GM13976 (cell line): ENCODE measurements around the gene TIAM2.
"Not testable (repeated sequence)": the region's sequence is repeated elsewhere in the genome, so short reads cannot be mapped to it uniquely, and the experiment has no call there.

Experiments
- DNase-seq: peaks from one replicate; pipeline ENCODE4 v3.0.0; 2012; ENCODE audit warnings: low spot score
- CTCF ChIP-seq: IDR thresholded peaks from 2 replicates; pipeline ENCODE4 v1.5.1; 2012; ENCODE audit warnings: borderline replicate concordance, mild to moderate bottlenecking; ENCODE audit not compliant: insufficient read depth; ENCODE audit errors: extremely low read depth, missing control alignments, control extremely low read depth
- in situ Hi-C: fragments of 300-500 bp; cut with MboI; formaldehyde crosslinking; loops from one replicate; pipeline ENCODE4 v1.12.0; 2022; ENCODE audit warnings: low sequenced_read_pairs, mixed read lengths, inconsistent platforms; ENCODE audit not compliant: unreplicated experiment

Gene TIAM2

DNA sequence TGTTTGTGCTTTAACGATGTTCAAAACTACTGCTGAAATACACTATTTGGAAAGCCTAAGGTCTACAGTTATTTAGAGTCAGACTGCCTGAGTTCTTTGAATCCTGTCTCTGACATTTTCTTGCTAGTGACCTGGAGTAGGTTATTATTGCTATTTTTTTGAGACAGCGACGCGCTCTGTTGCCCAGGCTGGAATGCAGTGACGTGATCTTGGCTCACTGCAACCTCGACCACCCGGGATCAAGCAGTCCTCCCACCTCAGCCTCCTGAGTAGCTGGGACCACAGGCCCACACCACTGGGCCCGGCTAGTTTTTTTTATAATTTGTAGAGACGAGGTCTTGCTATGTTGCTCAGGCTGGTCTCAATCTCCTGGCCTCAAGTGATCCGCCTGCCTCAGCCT lies 96.6 kb downstream of the TIAM2 start:
- no peak for DNase-seq
- in situ Hi-C loops, result no loop called here
- no peak for TF ChIP-seq CTCF

- no peak for DNase-seq
- in situ Hi-C loops, result no loop called here
- no peak for TF ChIP-seq CTCF
Measured at GRCh38 chr6:155093430-155093829, 98.3 kb downstream of the TIAM2 start.

DNA sequence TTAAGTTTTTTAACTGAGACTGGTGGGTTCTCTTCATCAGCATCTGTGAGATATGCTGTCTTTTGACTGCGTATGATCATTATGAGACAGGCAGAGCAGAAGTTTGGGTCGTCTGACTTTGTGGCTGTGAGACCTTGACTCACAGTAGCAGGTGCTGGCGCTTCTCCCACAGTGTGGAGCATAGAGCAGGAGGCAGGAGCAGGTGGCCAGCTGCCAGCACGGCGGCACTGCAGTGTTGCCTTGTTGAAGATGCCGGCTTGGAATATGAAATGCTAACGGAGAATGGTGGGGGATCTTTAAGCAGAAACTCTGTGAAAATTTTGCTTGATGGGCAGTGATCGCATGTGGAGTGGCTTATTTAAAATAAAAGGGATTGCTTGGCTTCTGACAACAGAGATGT lies 105.0 kb downstream of the TIAM2 start:
- DNase-seq, result no peak
- in situ Hi-C loops, result no loop called here
- TF ChIP-seq CTCF, result no peak

- in situ Hi-C loops, result no loop called here
- no peak for TF ChIP-seq CTCF
- DNase-seq, result no peak
Measured at GRCh38 chr6:155100591-155100990, 105.5 kb downstream of the TIAM2 start.

DNA sequence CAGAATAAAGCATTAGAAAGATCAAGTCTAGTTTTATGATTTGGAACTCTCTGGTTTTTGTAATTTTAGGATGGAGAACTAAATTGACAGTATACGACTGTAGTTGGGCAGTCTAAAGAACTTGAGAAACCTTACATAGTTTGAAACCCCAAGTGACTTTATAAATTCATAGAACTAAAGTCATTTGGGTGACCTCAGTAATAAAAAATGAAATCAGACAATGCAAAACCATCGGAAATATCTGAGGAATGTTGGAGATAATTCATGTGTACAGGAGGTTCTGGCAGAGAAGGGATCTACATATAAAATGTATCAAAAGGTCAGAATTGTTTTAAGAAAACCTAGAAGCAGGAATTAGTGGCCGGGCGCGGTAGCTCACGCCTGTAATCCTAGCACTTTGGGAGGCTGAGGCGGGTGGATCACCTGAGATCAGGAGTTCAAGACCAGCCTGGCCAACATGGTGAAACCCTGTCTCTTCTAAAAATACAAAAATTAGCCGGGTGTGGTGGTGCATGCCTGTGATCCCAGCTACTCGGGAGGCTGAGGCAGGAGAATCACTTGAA lies 108.0 kb downstream of the TIAM2 start:
- in situ Hi-C loops, DNase-seq: not testable (repeated sequence)

DNA sequence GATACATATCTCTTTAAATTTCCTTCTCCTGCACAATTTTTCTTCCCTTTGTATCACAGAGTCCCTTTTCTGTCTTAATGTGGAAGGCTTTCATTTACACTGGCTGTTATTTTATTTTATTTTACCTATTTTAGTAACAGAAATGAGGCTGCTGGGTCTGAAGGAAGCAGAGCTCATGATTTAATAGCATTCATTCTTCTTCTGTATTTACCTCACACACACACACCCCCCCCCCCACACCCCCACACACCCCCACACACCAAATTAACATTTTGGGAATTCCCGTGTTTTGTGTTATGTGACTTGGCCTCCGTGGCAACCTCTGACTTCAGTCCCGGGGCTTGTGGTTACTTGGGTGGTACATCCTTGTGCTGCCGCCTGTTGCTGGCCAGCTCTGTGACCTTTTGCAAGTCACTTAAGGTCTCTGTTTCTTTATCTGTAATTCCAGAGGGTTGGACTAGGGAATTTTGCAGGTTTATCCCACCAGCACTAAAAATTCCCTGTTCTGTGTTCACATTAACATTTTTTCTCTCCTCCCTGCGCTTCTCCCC lies 108.8 kb downstream of the TIAM2 start:
- no peak for DNase-seq
- TF ChIP-seq CTCF, result no peak
- in situ Hi-C loops, result no loop called here

GRCh38 chr6:155106456-155107115 lies 111.5 kb downstream of the TIAM2 start:
- TF ChIP-seq CTCF, result no peak
- DNase-seq, result no peak
- in situ Hi-C loops, result no loop called here
